ENCODE results near the gene CNPY1. TPM values are rescaled to one million over a fixed set of nuclear protein-coding genes. Genes with fewer than 3 reads are reported as not detected.

CNPY1 gene
- total RNA-seq, 1 experiment from 2014 or later = not detected

Other genes with a start within 250 kb of the CNPY1 start
- 201 and 249 TPM in 2 replicates for gene INSIG1, start 248.7 kb downstream of the CNPY1 start, total RNA-seq (2014; rRNA removed; shearing (Covaris generic); ENCODE audit: low replicate concordance)
- not detected in 2 replicates for gene EN2, start 88.4 kb downstream of the CNPY1 start, total RNA-seq (2014; rRNA removed; shearing (Covaris generic); ENCODE audit: low replicate concordance)
- 33.0 and 34.4 TPM in 2 replicates for gene RBM33, start 98.1 kb upstream of the CNPY1 start, total RNA-seq (2014; rRNA removed; shearing (Covaris generic); ENCODE audit: low replicate concordance)